HUES48 (cell line): ENCODE measurements around the gene DBN1.
"Not testable (repeated sequence)": the region's sequence is repeated elsewhere in the genome, so short reads cannot be mapped to it uniquely, and the experiment has no call there.

Experiments
- H3K27ac ChIP-seq: one replicate; pipeline ENCODE4 v1.7.0; 2013; ENCODE audit warnings: low read depth, low read length, inconsistent platforms
- H3K27me3 ChIP-seq: 2 replicates; pipeline ENCODE4 v1.6.1; 2013; ENCODE audit warnings: mild to moderate bottlenecking, low read length; ENCODE audit not compliant: control insufficient read depth, insufficient read depth
- H3K36me3 ChIP-seq: 2 replicates; pipeline ENCODE4 v1.6.1; 2013; ENCODE audit warnings: low read length; ENCODE audit not compliant: control insufficient read depth, insufficient read depth
- H3K4me1 ChIP-seq: 2 replicates; pipeline ENCODE4 v1.6.1; 2013; ENCODE audit warnings: mild to moderate bottlenecking, low read length; ENCODE audit not compliant: control insufficient read depth, insufficient read depth
- H3K4me3 ChIP-seq: 2 replicates; pipeline ENCODE4 v1.5.1; 2013; ENCODE audit warnings: mild to moderate bottlenecking, low read depth, low read length
- H3K9ac ChIP-seq: 2 replicates; pipeline ENCODE4 v1.6.1; 2013; ENCODE audit warnings: mild to moderate bottlenecking, low read depth, low read length, moderate library complexity
- H3K9me3 ChIP-seq: 2 replicates; pipeline ENCODE4 v1.6.1; 2013; ENCODE audit warnings: low read length; ENCODE audit not compliant: control insufficient read depth, insufficient read depth

Gene DBN1

GRCh38 chr5:177417081-177417480 lies 56.4 kb downstream of the DBN1 start:
- H3K4me3 ChIP-seq, H3K9me3 ChIP-seq, H3K4me1 ChIP-seq, H3K36me3 ChIP-seq, H3K9ac ChIP-seq, H3K27ac ChIP-seq: not testable (repeated sequence)
- H3K27me3 ChIP-seq: peaks cover 11% of the 10 kb centered on the region; the same call in 1 of the 2 replicates

GRCh38 chr5:177414481-177414880 lies 59.0 kb downstream of the DBN1 start:
- peaks cover 13% of the 10 kb centered on the region for H3K27me3 ChIP-seq
- H3K4me1 ChIP-seq: no peaks in the 10 kb centered on the region
- H3K9me3 ChIP-seq: no peaks in the 10 kb centered on the region
- H3K36me3 ChIP-seq: no peaks in the 10 kb centered on the region
- H3K27ac ChIP-seq: no peak overlapping the region
- H3K9ac ChIP-seq: no peak overlapping the region
- H3K4me3 ChIP-seq: no peak overlapping the region

- Histone ChIP-seq H3K4me3 (no peak overlapping the region), H3K36me3 (no peaks in the 10 kb centered on the region), H3K27me3 (peaks cover 21% of the 10 kb centered on the region), H3K9me3 (no peaks in the 10 kb centered on the region), H3K4me1 (no peaks in the 10 kb centered on the region), H3K9ac (no peak overlapping the region), H3K27ac (no peak overlapping the region)
Measured at GRCh38 chr5:177412603-177413233, 60.7 kb downstream of the DBN1 start.

GRCh38 chr5:177410575-177410974 lies 62.9 kb downstream of the DBN1 start:
- Histone ChIP-seq H3K4me1 (no peaks in the 10 kb centered on the region), H3K27me3 (peaks cover 31% of the 10 kb centered on the region)

GRCh38 chr5:177409043-177409801 lies 64.2 kb downstream of the DBN1 start, which contains the start of gene F12:
Gene F12, minus strand, starts transcription at chr5:177409564. Its CDS starts 37 bp downstream, at chr5:177409527.
- Histone ChIP-seq H3K9ac (no peak within 1 kb of the TSS), H3K27me3 (peaks cover 45% of the 10 kb centered on the region), H3K4me1 (no peaks in the 10 kb centered on the region), H3K9me3 (no peaks in the 10 kb centered on the region), H3K36me3 (no peaks in the 10 kb centered on the region), H3K4me3 (no peak within 1 kb of the TSS), H3K27ac (no peak within 1 kb of the TSS)

More at GRCh38 chr5:177410575-177410974, 62.9 kb downstream of the DBN1 start:
- no peaks in the 10 kb centered on the region for H3K36me3 ChIP-seq
- no peak overlapping the region for H3K9ac ChIP-seq
- H3K4me3 ChIP-seq: no peak overlapping the region
- H3K9me3 ChIP-seq: no peaks in the 10 kb centered on the region
- H3K27ac ChIP-seq: no peak overlapping the region
